Panc1 (cell line): ENCODE results near the gene SLC44A3.

Experiments used
- CTCF ChIP-seq: fragments of 450-650 bp; IDR thresholded peaks from 2 replicates; pipeline ENCODE4 v1.5.1; 2017; ENCODE audit warnings: mild to moderate bottlenecking
- POLR2AphosphoS5 ChIP-seq: IDR thresholded peaks from 2 replicates; pipeline ENCODE4 v1.6.1; 2012; ENCODE audit warnings: mild to moderate bottlenecking, low read depth, low read length, moderate library complexity
- REST ChIP-seq, 2 experiments: IDR thresholded peaks; 2 replicates each; pipeline ENCODE4 v1.6.1; 2011 to 2012; ENCODE audit warnings: low read depth in 2 of 2, control low read depth in 1 of 2, low read length in 1 of 2, mild to moderate bottlenecking in 1 of 2, moderate library complexity in 1 of 2; ENCODE audit not compliant: insufficient read depth in 1 of 2
- SIN3A ChIP-seq: IDR thresholded peaks from 2 replicates; pipeline ENCODE4 v1.6.1; 2012; ENCODE audit warnings: low read depth, mild to moderate bottlenecking, low read length, moderate library complexity, borderline replicate concordance; ENCODE audit not compliant: insufficient read depth
- TCF7L2 ChIP-seq: IDR thresholded peaks from 2 replicates; pipeline ENCODE4 v1.6.1; 2011; ENCODE audit warnings: mild to moderate bottlenecking, low read depth, low read length, inconsistent platforms

GRCh38 chr1:94821636-94822305 is 1.6 kb downstream of the SLC44A3 start:
- no peak for TF ChIP-seq CTCF
- TF ChIP-seq REST (IDR thresholded peaks at IDR 0.05; ENCODE audit: insufficient read depth in 1 of 2, low read depth in 2 of 2, low read length in 1 of 2), result no peak
- TF ChIP-seq POLR2AphosphoS5, result no peak
- TF ChIP-seq TCF7L2, result no peak
- no peak for TF ChIP-seq SIN3A
